Tibial nerve (tissue), 4 donors: ENCODE measurements around the gene MAGEH1. TPM values are rescaled to one million over a fixed set of nuclear protein-coding genes. Genes with fewer than 3 reads are reported as not detected.
"Not testable (repeated sequence)": the region's sequence is repeated elsewhere in the genome, so short reads cannot be mapped to it uniquely, and the experiment has no call there.

Source experiments
- DNase-seq, 2 donors: peaks; one replicate each; pipeline ENCODE4 v3.0.0-alpha.2; 2019; ENCODE audit warnings: low spot score in 2 of 2
- H3K27ac ChIP-seq, 4 donors: fragments of 200-600 bp; sonication (generic) in 3 of 4; one replicate each; pipeline ENCODE4 v1.5.1; 2017 to 2019; ENCODE audit warnings: mild to moderate bottlenecking in 1 of 4
- H3K27me3 ChIP-seq, 2 donors: fragments of 200-600 bp; sonication (generic) in 1 of 2; one replicate each; pipeline versions ENCODE4 v1.5.1 to v1.6.0; 2017 to 2019
- H3K36me3 ChIP-seq, 3 donors: fragments of 200-600 bp; sonication (generic); one replicate each; pipeline ENCODE4 v1.5.1; 2018 to 2019
- H3K4me1 ChIP-seq, 4 donors: fragments of 200-600 bp; sonication (generic) in 3 of 4; one replicate each; pipeline ENCODE4 v1.5.1; 2017 to 2019
- H3K4me3 ChIP-seq, 4 donors: fragments of 200-600 bp; sonication (generic) in 3 of 4; one replicate each; pipeline ENCODE4 v1.5.1; 2017 to 2019; ENCODE audit warnings: mild to moderate bottlenecking in 1 of 4, moderate library complexity in 1 of 4
- H3K9me3 ChIP-seq, 4 donors: fragments of 200-600 bp; sonication (generic) in 3 of 4; one replicate each; pipeline ENCODE4 v1.5.1; 2017 to 2019
- EP300 ChIP-seq, 2 donors: sonication (generic); formaldehyde crosslinking; IDR thresholded peaks; one replicate each; pipeline ENCODE4 v1.6.1; 2017; ENCODE audit warnings: antibody characterized with exemption in 2 of 2, mild to moderate bottlenecking in 1 of 2
- POLR2A ChIP-seq, 2 donors: fragments of 450-650 bp; IDR thresholded peaks; one replicate each; pipeline ENCODE4 v1.6.1; 2017; ENCODE audit warnings: antibody characterized with exemption in 2 of 2, mild to moderate bottlenecking in 2 of 2, moderate library complexity in 2 of 2
- WGBS, 2 donors: methylation state at CpG; one replicate each; pipeline ENCODE4 v1.1.5; 2018; 5-methylcytosine and 5-hydroxymethylcytosine counted together
- total RNA-seq, 4 donors: library from RNA; depleted of rRNA; stranded (reverse); fragments of >200 nt; gene quantifications; one replicate each; pipeline ENCODE4 v1.1.0, GENCODE V29; 2016
- TF ChIP-seq, protein P1 (sequence below), 5 experiments: fragments of 200-600 bp in 3 of 5; fragments of 450-650 bp in 2 of 5; sonication (generic) in 3 of 5; IDR thresholded peaks; one replicate each; pipeline ENCODE4 v1.5.1; 2016 to 2019; ENCODE audit warnings: antibody characterized with exemption in 5 of 5, mild to moderate bottlenecking in 3 of 5, moderate library complexity in 2 of 5

MAGEH1 gene, protein sequence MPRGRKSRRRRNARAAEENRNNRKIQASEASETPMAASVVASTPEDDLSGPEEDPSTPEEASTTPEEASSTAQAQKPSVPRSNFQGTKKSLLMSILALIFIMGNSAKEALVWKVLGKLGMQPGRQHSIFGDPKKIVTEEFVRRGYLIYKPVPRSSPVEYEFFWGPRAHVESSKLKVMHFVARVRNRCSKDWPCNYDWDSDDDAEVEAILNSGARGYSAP
- 10 to 100 TPM; 28.8 to 62.7 (median 42.1) TPM for total RNA-seq

DNA sequence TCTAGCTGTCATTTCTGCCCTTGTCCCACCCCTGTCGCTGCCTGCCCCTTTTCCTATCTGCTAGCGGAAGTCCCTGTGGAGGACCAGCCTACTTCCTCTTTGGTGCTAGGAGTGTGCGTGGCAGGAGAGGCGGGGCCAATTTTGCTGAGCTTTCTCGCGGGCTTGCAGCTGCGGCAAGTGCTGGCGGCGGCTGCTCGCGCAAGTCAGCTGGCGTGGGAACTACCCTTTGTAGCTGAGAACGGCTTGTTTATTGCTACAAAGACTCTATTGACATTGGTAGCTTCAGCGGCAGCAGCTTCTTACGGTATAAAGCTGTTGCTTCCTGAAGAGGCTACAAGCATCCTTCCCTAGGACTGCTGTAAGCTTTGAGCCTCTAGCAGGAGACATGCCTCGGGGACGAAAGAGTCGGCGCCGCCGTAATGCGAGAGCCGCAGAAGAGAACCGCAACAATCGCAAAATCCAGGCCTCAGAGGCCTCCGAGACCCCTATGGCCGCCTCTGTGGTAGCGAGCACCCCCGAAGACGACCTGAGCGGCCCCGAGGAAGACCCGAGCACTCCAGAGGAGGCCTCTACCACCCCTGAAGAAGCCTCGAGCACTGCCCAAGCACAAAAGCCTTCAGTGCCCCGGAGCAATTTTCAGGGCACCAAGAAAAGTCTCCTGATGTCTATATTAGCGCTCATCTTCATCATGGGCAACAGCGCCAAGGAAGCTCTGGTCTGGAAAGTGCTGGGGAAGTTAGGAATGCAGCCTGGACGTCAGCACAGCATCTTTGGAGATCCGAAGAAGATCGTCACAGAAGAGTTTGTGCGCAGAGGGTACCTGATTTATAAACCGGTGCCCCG, at the start of gene MAGEH1:
TSS of gene MAGEH1 (plus strand) at position 138 of the 843 bp plus-strand sequence. CDS start at position 386, 248 bp downstream.
- H3K4me1 ChIP-seq = no peaks in the 10 kb centered on the region
- H3K4me3 ChIP-seq = peak within 1 kb of the TSS; percentile 54 to 73 (median 59)
- no peaks in the 10 kb centered on the region for H3K27me3 ChIP-seq
- H3K36me3 ChIP-seq = no peaks in the 10 kb centered on the region
- peak; percentile 65 to 76 for DNase-seq
- H3K9me3 ChIP-seq = no peaks in the 10 kb centered on the region
- WGBS, 2 donors = 0 to 34% methylated on average over 7 to 39 of the region's 43 CpGs
- peak within 1 kb of the TSS; percentile 75 to 93 (median 88) for H3K27ac ChIP-seq
- TF ChIP-seq EP300 (IDR thresholded peaks at IDR 0.05) (peak in 1 of 2 donors; percentile 92), POLR2A (IDR thresholded peaks at IDR 0.05) (peak; percentile 67 to 76)
- TF ChIP-seq, protein P1, sequence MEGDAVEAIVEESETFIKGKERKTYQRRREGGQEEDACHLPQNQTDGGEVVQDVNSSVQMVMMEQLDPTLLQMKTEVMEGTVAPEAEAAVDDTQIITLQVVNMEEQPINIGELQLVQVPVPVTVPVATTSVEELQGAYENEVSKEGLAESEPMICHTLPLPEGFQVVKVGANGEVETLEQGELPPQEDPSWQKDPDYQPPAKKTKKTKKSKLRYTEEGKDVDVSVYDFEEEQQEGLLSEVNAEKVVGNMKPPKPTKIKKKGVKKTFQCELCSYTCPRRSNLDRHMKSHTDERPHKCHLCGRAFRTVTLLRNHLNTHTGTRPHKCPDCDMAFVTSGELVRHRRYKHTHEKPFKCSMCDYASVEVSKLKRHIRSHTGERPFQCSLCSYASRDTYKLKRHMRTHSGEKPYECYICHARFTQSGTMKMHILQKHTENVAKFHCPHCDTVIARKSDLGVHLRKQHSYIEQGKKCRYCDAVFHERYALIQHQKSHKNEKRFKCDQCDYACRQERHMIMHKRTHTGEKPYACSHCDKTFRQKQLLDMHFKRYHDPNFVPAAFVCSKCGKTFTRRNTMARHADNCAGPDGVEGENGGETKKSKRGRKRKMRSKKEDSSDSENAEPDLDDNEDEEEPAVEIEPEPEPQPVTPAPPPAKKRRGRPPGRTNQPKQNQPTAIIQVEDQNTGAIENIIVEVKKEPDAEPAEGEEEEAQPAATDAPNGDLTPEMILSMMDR (IDR thresholded peaks at IDR 0.05) = no peak

DNA sequence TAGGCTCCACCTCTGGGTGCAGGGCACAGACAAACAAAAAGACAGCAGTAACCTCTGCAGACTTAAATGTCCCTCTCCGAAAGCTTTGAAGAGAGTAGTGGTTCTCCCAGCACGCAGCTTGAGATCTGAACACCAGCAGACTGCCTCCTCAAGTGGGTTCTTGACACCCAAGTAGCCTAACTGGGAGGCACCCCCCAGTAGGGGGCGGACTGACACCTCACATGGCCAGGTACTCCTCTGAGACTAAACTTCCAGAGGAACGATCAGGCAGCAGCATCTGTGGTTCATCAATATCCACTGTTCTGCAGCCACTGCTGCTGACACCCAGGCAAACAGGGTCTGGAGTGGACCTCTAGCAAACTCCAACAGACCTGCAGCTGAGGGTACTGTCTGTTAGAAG, 24.8 kb upstream of the MAGEH1 start:
- not testable (repeated sequence) for H3K27me3 ChIP-seq, H3K27ac ChIP-seq

GRCh38 chrX:55443468-55443867, 8.5 kb upstream of the MAGEH1 start:
- not testable (repeated sequence) for H3K27ac ChIP-seq, H3K27me3 ChIP-seq, DNase-seq, H3K36me3 ChIP-seq, H3K9me3 ChIP-seq, H3K4me3 ChIP-seq, H3K4me1 ChIP-seq
- WGBS, 2 donors = 71% methylated on average over 5 of the region's 5 CpGs; no CpG with 5 or more reads in 1 of the 2 donors

More for the DNA sequence above, 24.8 kb upstream of the MAGEH1 start:
- not testable (repeated sequence) for H3K36me3 ChIP-seq, DNase-seq, H3K4me1 ChIP-seq, H3K4me3 ChIP-seq, H3K9me3 ChIP-seq
- 78% methylated on average over 4 of the region's 4 CpGs; no CpG with 5 or more reads in 1 of the 2 donors for WGBS, 2 donors

GRCh38 chrX:55450259-55450658, 1.7 kb upstream of the MAGEH1 start:
- H3K4me3 ChIP-seq = no peak overlapping the region
- no peak for DNase-seq
- 19 to 37% methylated on average over 5 of the region's 5 CpGs for WGBS, 2 donors
- H3K36me3 ChIP-seq = no peaks in the 10 kb centered on the region
- no peaks in the 10 kb centered on the region for H3K4me1 ChIP-seq
- no peaks in the 10 kb centered on the region for H3K9me3 ChIP-seq
- TF ChIP-seq EP300 (IDR thresholded peaks at IDR 0.05) (no peak), POLR2A (IDR thresholded peaks at IDR 0.05) (no peak)
- TF ChIP-seq, protein P1 (IDR thresholded peaks at IDR 0.05) = no peak
- H3K27ac ChIP-seq = no peak overlapping the region
- no peaks in the 10 kb centered on the region for H3K27me3 ChIP-seq

GRCh38 chrX:55451141-55451540, 786 bp upstream of the MAGEH1 start:
- no peak for TF ChIP-seq POLR2A (IDR thresholded peaks at IDR 0.05)
- TF ChIP-seq, protein P1 (IDR thresholded peaks at IDR 0.05) = no peak
- no peak for TF ChIP-seq EP300 (IDR thresholded peaks at IDR 0.05)
- Histone ChIP-seq H3K36me3 (no peaks in the 10 kb centered on the region), H3K9me3 (no peaks in the 10 kb centered on the region), H3K4me1 (no peaks in the 10 kb centered on the region), H3K27me3 (no peaks in the 10 kb centered on the region), H3K4me3 (peak overlapping the region in 2 of 4 donors; percentile 54 to 73), H3K27ac (peak overlapping the region in 2 of 4 donors; percentile 92 to 93)
- WGBS, 2 donors = 10 to 58% methylated on average over 2 of the region's 2 CpGs
- DNase-seq = no peak

DNA sequence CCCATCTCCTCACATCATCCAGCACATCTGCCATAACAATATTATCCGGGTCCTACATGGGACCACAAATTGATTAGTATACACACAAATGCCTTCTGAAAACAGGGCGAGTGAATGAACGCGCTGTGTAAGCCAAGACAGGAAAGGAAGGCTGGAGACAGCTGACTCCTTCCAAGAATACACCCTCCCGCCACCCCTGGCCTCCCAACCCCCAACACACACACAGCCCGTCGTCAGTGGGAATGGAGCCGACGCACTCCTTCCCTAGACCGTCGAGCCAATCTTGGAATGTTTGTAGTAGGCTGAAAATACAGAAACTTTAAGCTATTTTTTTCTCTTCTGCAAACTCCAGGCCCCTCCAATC, 319 bp upstream of the MAGEH1 start:
- DNase-seq = no peak
- H3K36me3 ChIP-seq = no peaks in the 10 kb centered on the region
- peak overlapping the region; percentile 54 to 73 (median 59) for H3K4me3 ChIP-seq
- 0 to 51% methylated on average over 11 of the region's 11 CpGs for WGBS, 2 donors
- no peaks in the 10 kb centered on the region for H3K27me3 ChIP-seq
- H3K9me3 ChIP-seq = no peaks in the 10 kb centered on the region
- H3K4me1 ChIP-seq = no peaks in the 10 kb centered on the region
- H3K27ac ChIP-seq = peak overlapping the region; percentile 75 to 93 (median 88)
- TF ChIP-seq, protein P1 (IDR thresholded peaks at IDR 0.05) = no peak
- TF ChIP-seq POLR2A (IDR thresholded peaks at IDR 0.05) = no peak
- TF ChIP-seq EP300 (IDR thresholded peaks at IDR 0.05) = no peak
